ENCODE measurements around the gene GPLD1.

DNA sequence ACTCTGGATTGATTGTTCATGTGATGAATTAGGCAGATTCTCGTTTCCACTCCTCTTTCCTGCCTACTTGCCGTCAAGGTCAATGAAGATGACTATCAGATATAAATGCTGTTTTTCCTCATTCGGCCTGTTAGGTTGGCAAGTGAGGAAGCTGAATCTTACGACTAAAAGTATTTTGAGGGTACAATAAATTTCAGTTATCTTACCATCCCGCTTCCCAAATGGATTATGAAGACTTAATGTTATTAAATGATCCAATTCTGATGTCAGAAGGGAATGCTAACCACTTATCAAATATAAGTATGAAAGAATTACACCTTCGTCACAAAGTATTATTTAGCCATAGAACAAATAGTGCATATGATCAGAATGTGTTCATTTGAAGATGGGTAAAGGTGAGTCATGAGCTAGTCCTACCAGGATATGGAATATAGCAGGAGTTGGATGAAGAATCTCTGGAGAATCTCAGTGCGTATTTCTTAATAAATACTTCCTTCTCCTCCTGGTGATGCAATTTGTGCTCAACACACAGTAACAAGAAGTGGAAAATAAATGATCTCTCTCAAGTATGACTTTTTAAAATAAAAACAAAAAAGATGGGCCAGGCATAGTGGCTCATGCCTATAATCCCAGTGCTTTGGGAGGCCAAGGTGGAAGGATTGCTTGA, 4.6 kb downstream of the GPLD1 start:
- no peak for TF ChIP-seq TOX (CRISPR knock-in tag; IDR thresholded peaks at IDR 0.05; ENCODE audit: borderline replicate concordance)
- TF ChIP-seq, protein P1, sequence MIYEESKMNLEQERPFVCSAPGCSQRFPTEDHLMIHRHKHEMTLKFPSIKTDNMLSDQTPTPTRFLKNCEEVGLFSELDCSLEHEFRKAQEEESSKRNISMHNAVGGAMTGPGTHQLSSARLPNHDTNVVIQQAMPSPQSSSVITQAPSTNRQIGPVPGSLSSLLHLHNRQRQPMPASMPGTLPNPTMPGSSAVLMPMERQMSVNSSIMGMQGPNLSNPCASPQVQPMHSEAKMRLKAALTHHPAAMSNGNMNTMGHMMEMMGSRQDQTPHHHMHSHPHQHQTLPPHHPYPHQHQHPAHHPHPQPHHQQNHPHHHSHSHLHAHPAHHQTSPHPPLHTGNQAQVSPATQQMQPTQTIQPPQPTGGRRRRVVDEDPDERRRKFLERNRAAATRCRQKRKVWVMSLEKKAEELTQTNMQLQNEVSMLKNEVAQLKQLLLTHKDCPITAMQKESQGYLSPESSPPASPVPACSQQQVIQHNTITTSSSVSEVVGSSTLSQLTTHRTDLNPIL (CRISPR knock-in tag; IDR thresholded peaks at IDR 0.05; ENCODE audit: low read depth) = no peak
- TF ChIP-seq, protein P2, sequence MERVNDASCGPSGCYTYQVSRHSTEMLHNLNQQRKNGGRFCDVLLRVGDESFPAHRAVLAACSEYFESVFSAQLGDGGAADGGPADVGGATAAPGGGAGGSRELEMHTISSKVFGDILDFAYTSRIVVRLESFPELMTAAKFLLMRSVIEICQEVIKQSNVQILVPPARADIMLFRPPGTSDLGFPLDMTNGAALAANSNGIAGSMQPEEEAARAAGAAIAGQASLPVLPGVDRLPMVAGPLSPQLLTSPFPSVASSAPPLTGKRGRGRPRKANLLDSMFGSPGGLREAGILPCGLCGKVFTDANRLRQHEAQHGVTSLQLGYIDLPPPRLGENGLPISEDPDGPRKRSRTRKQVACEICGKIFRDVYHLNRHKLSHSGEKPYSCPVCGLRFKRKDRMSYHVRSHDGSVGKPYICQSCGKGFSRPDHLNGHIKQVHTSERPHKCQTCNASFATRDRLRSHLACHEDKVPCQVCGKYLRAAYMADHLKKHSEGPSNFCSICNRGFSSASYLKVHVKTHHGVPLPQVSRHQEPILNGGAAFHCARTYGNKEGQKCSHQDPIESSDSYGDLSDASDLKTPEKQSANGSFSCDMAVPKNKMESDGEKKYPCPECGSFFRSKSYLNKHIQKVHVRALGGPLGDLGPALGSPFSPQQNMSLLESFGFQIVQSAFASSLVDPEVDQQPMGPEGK (CRISPR knock-in tag; IDR thresholded peaks at IDR 0.05; ENCODE audit: borderline replicate concordance) = peak; percentile 21; the same call in 1 of the 2 replicates
- TF ChIP-seq OSR1 (CRISPR knock-in tag; IDR thresholded peaks at IDR 0.05) = no peak
- TF ChIP-seq, protein P3, sequence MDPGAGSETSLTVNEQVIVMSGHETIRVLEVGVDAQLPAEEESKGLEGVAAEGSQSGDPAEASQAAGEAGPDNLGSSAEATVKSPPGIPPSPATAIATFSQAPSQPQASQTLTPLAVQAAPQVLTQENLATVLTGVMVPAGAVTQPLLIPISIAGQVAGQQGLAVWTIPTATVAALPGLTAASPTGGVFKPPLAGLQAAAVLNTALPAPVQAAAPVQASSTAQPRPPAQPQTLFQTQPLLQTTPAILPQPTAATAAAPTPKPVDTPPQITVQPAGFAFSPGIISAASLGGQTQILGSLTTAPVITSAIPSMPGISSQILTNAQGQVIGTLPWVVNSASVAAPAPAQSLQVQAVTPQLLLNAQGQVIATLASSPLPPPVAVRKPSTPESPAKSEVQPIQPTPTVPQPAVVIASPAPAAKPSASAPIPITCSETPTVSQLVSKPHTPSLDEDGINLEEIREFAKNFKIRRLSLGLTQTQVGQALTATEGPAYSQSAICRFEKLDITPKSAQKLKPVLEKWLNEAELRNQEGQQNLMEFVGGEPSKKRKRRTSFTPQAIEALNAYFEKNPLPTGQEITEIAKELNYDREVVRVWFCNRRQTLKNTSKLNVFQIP (CRISPR knock-in tag; IDR thresholded peaks at IDR 0.05; ENCODE audit: borderline replicate concordance, low read depth) = no peak
- TF ChIP-seq ZC3H10 (CRISPR knock-in tag; IDR thresholded peaks at IDR 0.05) = no peak
- TF ChIP-seq ZFP30 (CRISPR knock-in tag; IDR thresholded peaks at IDR 0.05) = no peak
- no peak for TF ChIP-seq GLIS3 (CRISPR knock-in tag; IDR thresholded peaks at IDR 0.05)
- 0 out of 2 replicates have a peak, but pooled peaks have one; percentile 12 for TF ChIP-seq ZFP3 (CRISPR knock-in tag; IDR thresholded peaks at IDR 0.05)
- no peak for TF ChIP-seq TCF4 (CRISPR knock-in tag; IDR thresholded peaks at IDR 0.05; ENCODE audit: borderline replicate concordance)
- no peak for TF ChIP-seq ARNTL (CRISPR knock-in tag; IDR thresholded peaks at IDR 0.05; ENCODE audit: borderline replicate concordance, low read depth)
- TF ChIP-seq RARB (CRISPR knock-in tag; IDR thresholded peaks at IDR 0.05) = no peak
- no peak for TF ChIP-seq ZNF565 (CRISPR knock-in tag; conservative IDR thresholded peaks at IDR 0.05; ENCODE audit: low read depth)
- no peak for TF ChIP-seq ZNF8 (CRISPR knock-in tag; IDR thresholded peaks at IDR 0.05)
